GM12892 (cell line): ENCODE results near the gene UTP25.

Experiments
- POLR2A ChIP-seq: IDR thresholded peaks from 2 replicates; pipeline ENCODE4 v1.6.1; 2011; ENCODE audit warnings: low read depth, low read length, control low read depth
- POLR2AphosphoS5 ChIP-seq: IDR thresholded peaks from 2 replicates; pipeline ENCODE4 v1.6.1; 2011; ENCODE audit warnings: low read depth, low read length, control low read depth

DNA sequence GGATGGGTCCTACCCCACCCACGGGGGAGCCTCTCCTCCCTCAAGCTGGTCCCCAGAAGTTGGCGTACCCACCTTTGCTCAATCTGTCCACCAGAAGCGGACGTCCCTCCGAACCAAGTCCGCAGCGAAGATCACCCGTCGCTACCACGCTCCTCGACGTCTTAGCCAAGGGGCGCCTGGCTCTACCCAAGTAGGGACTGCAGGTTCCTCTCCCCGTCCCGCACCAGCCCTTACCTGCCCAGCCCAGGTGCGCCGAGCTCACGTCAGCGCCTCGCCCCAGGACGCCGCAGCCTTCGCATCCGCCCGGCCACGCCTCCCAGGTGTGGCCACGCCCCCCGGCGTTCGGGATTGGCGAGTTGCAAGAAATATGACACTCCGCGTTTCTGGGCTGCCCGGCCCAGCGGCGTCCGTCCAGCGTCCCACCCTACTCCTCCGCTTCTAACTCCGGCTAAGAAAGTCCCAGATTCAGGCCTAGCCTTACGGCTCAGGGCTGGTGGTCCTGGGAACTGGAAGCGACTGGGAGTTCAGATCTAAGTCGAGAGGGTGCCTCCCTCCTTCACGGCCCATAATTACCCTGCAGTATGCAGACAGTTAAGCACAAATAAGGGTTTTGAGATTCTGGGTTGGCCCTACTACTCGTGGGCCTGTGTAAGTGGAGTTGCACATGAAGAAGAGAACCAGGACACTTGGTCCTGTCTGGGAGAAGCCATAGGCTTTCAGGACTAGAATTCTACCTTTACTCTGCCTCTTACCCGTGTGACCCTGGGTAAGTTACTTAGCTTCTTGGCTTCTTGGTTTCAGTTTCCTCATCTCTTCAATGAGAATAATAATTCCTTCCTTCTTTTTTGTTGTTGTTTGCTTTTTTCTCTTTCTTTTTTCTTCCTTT is 21.7 kb upstream of the UTP25 start, which contains the start of gene IRF6:
- TF ChIP-seq POLR2A: no peak
- TF ChIP-seq POLR2AphosphoS5: no peak
